SU-DHL-6 (cell line): Measurements from ENCODE around the gene ZMAT2.

ENCODE experiments used
- H2AFZ ChIP-seq: fragments of 200-600 bp; sonication (generic); 2 replicates; pipeline ENCODE4 v1.6.1; 2014; ENCODE audit warnings: low read depth, mild to moderate bottlenecking, moderate library complexity, mixed read lengths, antibody characterized with exemption, low read length; ENCODE audit not compliant: severe bottlenecking
- H3F3A ChIP-seq: fragments of 200-600 bp; shearing (Covaris generic); 2 replicates; pipeline ENCODE4 v1.6.0; 2016; ENCODE audit warnings: antibody characterized with exemption, mild to moderate bottlenecking; ENCODE audit not compliant: insufficient read depth
- H3K27ac ChIP-seq: fragments of 200-600 bp; sonication (generic); 2 replicates; pipeline ENCODE4 v1.5.1; 2016; ENCODE audit warnings: low read depth, mild to moderate bottlenecking, low read length, moderate library complexity, mixed read lengths
- H3K27me3 ChIP-seq: fragments of 200-600 bp; sonication (generic), shearing (Covaris generic); 2 replicates; pipeline ENCODE4 v1.6.0; 2014; ENCODE audit warnings: mild to moderate bottlenecking, low read length
- H3K36me3 ChIP-seq: fragments of 200-600 bp; sonication (generic); 2 replicates; pipeline ENCODE4 v1.6.1; 2014; ENCODE audit warnings: mild to moderate bottlenecking, low read length, mixed read lengths
- H3K4me2 ChIP-seq: fragments of 300-600, 200-600 bp; shearing (Covaris generic), sonication (generic); 2 replicates; pipeline ENCODE4 v1.6.0; 2014; ENCODE audit warnings: low read length, low read depth, mild to moderate bottlenecking; ENCODE audit not compliant: poor library complexity, severe bottlenecking
- H3K4me3 ChIP-seq: fragments of 200-600 bp; sonication (generic); 2 replicates; pipeline ENCODE4 v1.5.1; 2014; ENCODE audit warnings: antibody characterized with exemption, low read length, mild to moderate bottlenecking, mixed read lengths; ENCODE audit not compliant: insufficient read depth, poor library complexity, severe bottlenecking
- H3K79me2 ChIP-seq: fragments of 200-600 bp; sonication (generic); 2 replicates; pipeline ENCODE4 v1.6.1; 2014; ENCODE audit warnings: mild to moderate bottlenecking, low read length, moderate library complexity; ENCODE audit not compliant: insufficient read depth
- H3K9ac ChIP-seq: fragments of 200-600 bp; sonication (generic); 2 replicates; pipeline ENCODE4 v1.7.0; 2014; ENCODE audit warnings: mild to moderate bottlenecking, low read length
- H3K9me2 ChIP-seq: fragments of 200-600 bp; sonication (generic); replicated peaks from 2 replicates; pipeline ENCODE4 v1.6.1; 2014; ENCODE audit warnings: low read length; ENCODE audit not compliant: insufficient read depth
- H3K9me3 ChIP-seq: fragments of 200-600 bp; sonication (generic); 2 replicates; pipeline ENCODE4 v1.6.1; 2014; ENCODE audit warnings: low read length, mixed read lengths; ENCODE audit not compliant: insufficient read depth
- H4K20me1 ChIP-seq: fragments of 200-600 bp; sonication (generic); 2 replicates; pipeline ENCODE4 v1.6.1; 2014; ENCODE audit warnings: low read depth, mild to moderate bottlenecking, antibody characterized with exemption, low read length, moderate library complexity, mixed read lengths
- CTCF ChIP-seq: fragments of 200-600 bp; sonication (generic); IDR thresholded peaks from one replicate; pipeline ENCODE4 v1.5.1; 2017; ENCODE audit warnings: antibody characterized with exemption, mild to moderate bottlenecking, low read length, moderate library complexity; ENCODE audit not compliant: insufficient read depth, poor library complexity, severe bottlenecking
- EZH2phosphoT487 ChIP-seq: fragments of 200-600 bp; sonication (generic), shearing (Covaris generic); conservative IDR thresholded peaks from 2 replicates; pipeline ENCODE4 v1.6.1; 2018; ENCODE audit warnings: mild to moderate bottlenecking, antibody characterized with exemption, low read length, moderate library complexity, mixed read lengths

The ZMAT2 gene

GRCh38 chr5:140674629-140675028, 25.6 kb upstream of the ZMAT2 start:
- TF ChIP-seq EZH2phosphoT487 (no peak), CTCF (no peak)
- Histone ChIP-seq H3F3A (no peaks in the 10 kb centered on the region), H3K4me2 (no peak overlapping the region), H4K20me1 (no peaks in the 10 kb centered on the region), H3K9me2 (no peaks in the 10 kb centered on the region), H3K27ac (no peak overlapping the region), H3K36me3 (0 out of 2 replicates have a peak, but pooled peaks cover 3% of the 10 kb centered on the region), H3K27me3 (no peaks in the 10 kb centered on the region), H3K9ac (no peak overlapping the region), H3K4me3 (no peak overlapping the region), H3K9me3 (no peaks in the 10 kb centered on the region), H3K79me2 (no peaks in the 10 kb centered on the region), H2AFZ (no peak overlapping the region)

- Histone ChIP-seq H2AFZ (no peak overlapping the region), H3K4me2 (no peak overlapping the region), H3F3A (no peaks in the 10 kb centered on the region), H3K79me2 (no peaks in the 10 kb centered on the region), H3K4me3 (no peak overlapping the region), H3K27ac (no peak overlapping the region), H3K36me3 (peaks cover 3% of the 10 kb centered on the region; the same call in 1 of the 2 replicates), H3K9ac (no peak overlapping the region), H4K20me1 (no peaks in the 10 kb centered on the region), H3K9me2 (no peaks in the 10 kb centered on the region), H3K27me3 (no peaks in the 10 kb centered on the region), H3K9me3 (no peaks in the 10 kb centered on the region)
- TF ChIP-seq CTCF (no peak), EZH2phosphoT487 (no peak)
Measured at GRCh38 chr5:140677947-140678346, 22.3 kb upstream of the ZMAT2 start.

GRCh38 chr5:140678993-140679392, 21.3 kb upstream of the ZMAT2 start:
- H3K4me2 ChIP-seq = no peak overlapping the region
- no peaks in the 10 kb centered on the region for H3K27me3 ChIP-seq
- H3K36me3 ChIP-seq = peaks cover 6% of the 10 kb centered on the region; the same call in 1 of the 2 replicates
- no peak overlapping the region for H3K27ac ChIP-seq
- H4K20me1 ChIP-seq = no peaks in the 10 kb centered on the region
- H2AFZ ChIP-seq = no peak overlapping the region
- H3K4me3 ChIP-seq = no peak overlapping the region
- H3K79me2 ChIP-seq = no peaks in the 10 kb centered on the region
- no peak overlapping the region for H3K9ac ChIP-seq
- H3K9me2 ChIP-seq = no peaks in the 10 kb centered on the region
- no peaks in the 10 kb centered on the region for H3K9me3 ChIP-seq
- no peaks in the 10 kb centered on the region for H3F3A ChIP-seq
- TF ChIP-seq CTCF = no peak
- no peak for TF ChIP-seq EZH2phosphoT487
